WTC11 (cell line): ENCODE results near the gene PPP2R2C.

Experiments
- ATF3 ChIP-seq: sonication (generic); formaldehyde crosslinking; conservative IDR thresholded peaks from 2 replicates; pipeline ENCODE4 v1.8.1; 2022; ENCODE audit warnings: mild to moderate bottlenecking, missing genetic modification reagents
- ATF6 ChIP-seq: sonication (generic); formaldehyde crosslinking; IDR thresholded peaks from 2 replicates; pipeline ENCODE4 v1.8.1; 2023; ENCODE audit warnings: mild to moderate bottlenecking, missing genetic modification reagents
- CREB1 ChIP-seq: sonication (generic); formaldehyde crosslinking; IDR thresholded peaks from 2 replicates; pipeline ENCODE4 v1.8.0; 2023; ENCODE audit warnings: mild to moderate bottlenecking, missing genetic modification reagents
- CTCF ChIP-seq: fragments of 200-600 bp; IDR thresholded peaks from 2 replicates; pipeline ENCODE4 v1.8.0; 2022; ENCODE audit warnings: antibody characterized with exemption
- E2F1 ChIP-seq: sonication (generic); formaldehyde crosslinking; IDR thresholded peaks from 2 replicates; pipeline ENCODE4 v1.8.0; 2022; ENCODE audit warnings: mild to moderate bottlenecking, missing genetic modification reagents
- E2F4 ChIP-seq: sonication (generic); formaldehyde crosslinking; IDR thresholded peaks from 2 replicates; pipeline ENCODE4 v1.8.1; 2022; ENCODE audit warnings: low read depth, mild to moderate bottlenecking, moderate library complexity, missing genetic modification reagents, borderline replicate concordance
- ESRRA ChIP-seq: sonication (generic); formaldehyde crosslinking; IDR thresholded peaks from 2 replicates; pipeline ENCODE4 v1.8.1; 2022; ENCODE audit warnings: mild to moderate bottlenecking, missing genetic modification reagents, borderline replicate concordance
- JUN ChIP-seq: sonication (generic); formaldehyde crosslinking; IDR thresholded peaks from 2 replicates; pipeline ENCODE4 v1.8.0; 2023; ENCODE audit warnings: mild to moderate bottlenecking, missing genetic modification reagents
- MAX ChIP-seq: sonication (generic); formaldehyde crosslinking; IDR thresholded peaks from 2 replicates; pipeline ENCODE4 v1.8.0; 2022; ENCODE audit warnings: mild to moderate bottlenecking, missing genetic modification reagents
- NFYB ChIP-seq: sonication (generic); formaldehyde crosslinking; conservative IDR thresholded peaks from 2 replicates; pipeline ENCODE4 v1.8.0; 2022; ENCODE audit warnings: low read depth, missing genetic modification reagents
- NR3C1 ChIP-seq: sonication (generic); formaldehyde crosslinking; conservative IDR thresholded peaks from 2 replicates; pipeline ENCODE4 v1.8.1; 2023; ENCODE audit warnings: low read depth, mild to moderate bottlenecking, missing genetic modification reagents
- ZNF263 ChIP-seq: sonication (generic); formaldehyde crosslinking; IDR thresholded peaks from 2 replicates; pipeline ENCODE4 v1.8.1; 2022; ENCODE audit warnings: low read depth, mild to moderate bottlenecking, moderate library complexity, missing genetic modification reagents
- ZNF512 ChIP-seq: sonication (generic); formaldehyde crosslinking; IDR thresholded peaks from 2 replicates; pipeline ENCODE4 v1.8.1; 2022; ENCODE audit warnings: missing genetic modification reagents, borderline replicate concordance

GRCh38 chr4:6352031-6352692, 120.3 kb downstream of the PPP2R2C start:
- TF ChIP-seq ESRRA (CRISPR knock-in tag) (no peak), CTCF (no peak), JUN (CRISPR knock-in tag) (no peak), ATF6 (no peak), NR3C1 (no peak), ZNF512 (no peak), E2F4 (no peak), NFYB (no peak), ATF3 (CRISPR knock-in tag) (no peak), MAX (no peak), ZNF263 (CRISPR knock-in tag) (no peak), E2F1 (CRISPR knock-in tag) (no peak), CREB1 (CRISPR knock-in tag) (no peak)
